Naive thymus-derived CD4-positive, alpha-beta T cell (primary cell): ENCODE results near the gene GMPR. TPM values are rescaled to one million over a fixed set of nuclear protein-coding genes. Genes with fewer than 3 reads are reported as not detected.
"Not testable (repeated sequence)": the region's sequence is repeated elsewhere in the genome, so short reads cannot be mapped to it uniquely, and the experiment has no call there.

ENCODE experiments used
- ATAC-seq: fragments of 150-1000 bp; cut with Tn5 transposase; 2 replicates; pipeline ENCODE4 v1.10.0; 2021; ENCODE audit warnings: mild to moderate bottlenecking, moderate library complexity
- CTCF ChIA-PET: fragments of 350-600 bp; sonication (Branson Sonifier 250); formaldehyde crosslinking; loops from one replicate; lab custom pipeline; 2021; ENCODE audit warnings: antibody characterized with exemption; lab: Charles Lee
- POLR2A ChIA-PET: fragments of 350-600 bp; sonication (Branson Sonifier 250); formaldehyde crosslinking; loops from one replicate; lab custom pipeline; 2021; ENCODE audit warnings: antibody characterized with exemption, inconsistent platforms; lab: Charles Lee
- DNase-seq, 9 donors: peaks; one replicate each; pipeline versions ENCODE4 v3.0.0 to v3.0.0-alpha.2; 2020 to 2022; ENCODE audit warnings: mixed read lengths in 1 of 9
- H3K27ac ChIP-seq: one replicate; pipeline ENCODE4 v1.7.0; 2013; ENCODE audit warnings: mild to moderate bottlenecking, low read depth, low read length, moderate library complexity
- H3K27me3 ChIP-seq, 2 donors: one replicate each; pipeline ENCODE4 v1.7.0; 2013; ENCODE audit warnings: low read length in 2 of 2, mild to moderate bottlenecking in 2 of 2, moderate library complexity in 2 of 2; ENCODE audit not compliant: control insufficient read depth in 2 of 2, insufficient read depth in 2 of 2
- H3K36me3 ChIP-seq, 3 experiments: 1 replicate in 2 of 3; 2 replicates in 1 of 3; pipeline ENCODE4 v1.7.0; 2013; ENCODE audit warnings: low read length in 3 of 3, mild to moderate bottlenecking in 3 of 3, moderate library complexity in 1 of 3; ENCODE audit not compliant: insufficient read depth in 3 of 3, control insufficient read depth in 2 of 3
- H3K4me1 ChIP-seq, 2 donors: one replicate each; pipeline ENCODE4 v1.7.0; 2013; ENCODE audit warnings: low read length in 2 of 2, mild to moderate bottlenecking in 2 of 2, moderate library complexity in 1 of 2; ENCODE audit not compliant: control insufficient read depth in 2 of 2, insufficient read depth in 2 of 2
- H3K4me3 ChIP-seq: 2 replicates; pipeline ENCODE4 v1.7.0; 2013; ENCODE audit warnings: mild to moderate bottlenecking, low read length
- H3K9me3 ChIP-seq, 3 experiments: 1 replicate in 2 of 3; 2 replicates in 1 of 3; pipeline ENCODE4 v1.7.0; 2013; ENCODE audit warnings: low read length in 3 of 3; ENCODE audit not compliant: control insufficient read depth in 2 of 3
- H3K27ac Mint-ChIP-seq, 9 donors: one replicate each; pipeline ENCODE4 v1.8.0; 2020 to 2022; ENCODE audit warnings: mixed read lengths in 9 of 9, mild to moderate bottlenecking in 8 of 9, moderate library complexity in 5 of 9, inconsistent platforms in 2 of 9
- H3K27me3 Mint-ChIP-seq, 5 donors: one replicate each; pipeline ENCODE4 v1.8.0; 2021 to 2022; ENCODE audit warnings: mixed read lengths in 5 of 5, mild to moderate bottlenecking in 1 of 5
- H3K36me3 Mint-ChIP-seq, 5 donors: one replicate each; pipeline ENCODE4 v1.8.0; 2020 to 2022; ENCODE audit warnings: mixed read lengths in 5 of 5, mild to moderate bottlenecking in 3 of 5, inconsistent platforms in 1 of 5
- H3K4me1 Mint-ChIP-seq, 7 donors: one replicate each; pipeline ENCODE4 v1.8.0; 2020 to 2022; ENCODE audit warnings: mixed read lengths in 7 of 7, mild to moderate bottlenecking in 3 of 7, inconsistent platforms in 1 of 7
- H3K4me3 Mint-ChIP-seq, 10 donors: one replicate each; pipeline ENCODE4 v1.8.0; 2020 to 2022; ENCODE audit warnings: mild to moderate bottlenecking in 10 of 10, mixed read lengths in 10 of 10, moderate library complexity in 6 of 10, inconsistent platforms in 2 of 10
- H3K9me3 Mint-ChIP-seq, 11 donors: one replicate each; pipeline ENCODE4 v1.8.0; 2020 to 2022; ENCODE audit warnings: mixed read lengths in 11 of 11, mild to moderate bottlenecking in 4 of 11, inconsistent platforms in 1 of 11, moderate library complexity in 1 of 11
- intact Hi-C, 2 donors: fragments of 100-400 bp; cut with micrococcal nuclease; formaldehyde crosslinking; loops; one replicate each; pipeline ENCODE4 v1.15.1; 2023
- polyA plus RNA-seq, 2 donors: library from polyadenylated mRNA; unstranded; fragments of 300-500 nt; fragmentation: Illumina TruSeq; gene quantifications; one replicate each; pipeline ENCODE4 v1.2.3, GENCODE V29; 2021
- total RNA-seq, 6 experiments: library from RNA in 5 of 6; stranded (reverse) in 5 of 6; gene quantifications; 1 replicate in 5 of 6; 2 replicates in 1 of 6; pipeline ENCODE4 v1.2.3 and lab custom pipeline; 2021 to 2026

Gene GMPR
- total and polyA plus RNA-seq, 7 experiments from 2014 or later, result 0.60 to 2.1 (median 0.93) TPM; not detected in 2

DNA sequence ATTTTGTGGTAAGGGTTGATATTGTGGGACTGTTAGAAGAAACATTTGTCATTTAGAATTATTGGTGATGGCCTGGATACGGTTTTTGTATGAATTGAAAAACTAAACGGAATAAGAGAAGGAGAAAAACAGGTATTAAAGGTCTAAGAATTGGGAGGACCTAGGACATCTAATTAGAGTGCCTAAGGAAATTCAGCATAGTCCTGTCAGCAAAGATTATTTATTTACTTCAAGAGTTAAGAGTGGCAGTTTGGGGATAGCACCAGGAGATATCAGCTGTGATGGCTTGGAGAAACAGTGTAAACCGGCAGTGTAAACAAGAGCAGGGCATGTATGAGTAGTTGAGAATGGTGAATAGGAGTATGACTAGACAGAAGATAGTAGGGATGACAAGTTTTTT lies 21.2 kb downstream of the GMPR start:
- H3K27me3 ChIP-seq, H3K4me1 Mint-ChIP-seq, H3K9me3 Mint-ChIP-seq, H3K36me3 Mint-ChIP-seq, H3K4me1 ChIP-seq, intact Hi-C loops, H3K27ac ChIP-seq, H3K36me3 ChIP-seq, CTCF ChIA-PET, ATAC-seq, DNase-seq, H3K4me3 Mint-ChIP-seq, POLR2A ChIA-PET, H3K9me3 ChIP-seq, H3K4me3 ChIP-seq: not testable (repeated sequence)
- Mint-ChIP-seq H3K27me3 (peaks cover 0 to 18% (median 0%) of the 10 kb centered on the region in 5 donors), H3K27ac (peak overlapping the region in 1 of 9 donors; percentile 65)

GRCh38 chr6:16260602-16261001 lies 22.2 kb downstream of the GMPR start:
- H3K36me3 Mint-ChIP-seq, H3K9me3 ChIP-seq, H3K4me3 ChIP-seq, DNase-seq, H3K36me3 ChIP-seq, H3K27me3 ChIP-seq, POLR2A ChIA-PET, H3K9me3 Mint-ChIP-seq, ATAC-seq, CTCF ChIA-PET, H3K4me1 ChIP-seq, intact Hi-C loops, H3K27ac ChIP-seq, H3K4me3 Mint-ChIP-seq, H3K4me1 Mint-ChIP-seq, H3K27ac Mint-ChIP-seq: not testable (repeated sequence)
- H3K27me3 Mint-ChIP-seq, result peaks cover 0 to 17% (median 0%) of the 10 kb centered on the region in 5 donors

- ATAC-seq, H3K9me3 Mint-ChIP-seq, CTCF ChIA-PET, H3K27ac ChIP-seq, H3K4me1 Mint-ChIP-seq, H3K36me3 Mint-ChIP-seq, DNase-seq, H3K4me3 Mint-ChIP-seq, H3K4me3 ChIP-seq, H3K27me3 ChIP-seq, H3K36me3 ChIP-seq, POLR2A ChIA-PET, H3K27ac Mint-ChIP-seq, H3K9me3 ChIP-seq, intact Hi-C loops, H3K4me1 ChIP-seq: not testable (repeated sequence)
- peaks cover 0 to 15% (median 0%) of the 10 kb centered on the region in 5 donors for H3K27me3 Mint-ChIP-seq
These were observed 24.4 kb downstream of the GMPR start for GRCh38 chr6:16262773-16263172.

GRCh38 chr6:16263464-16264099 lies 25.2 kb downstream of the GMPR start:
- POLR2A ChIA-PET, H3K9me3 Mint-ChIP-seq, H3K4me3 ChIP-seq, H3K36me3 Mint-ChIP-seq, DNase-seq, H3K4me3 Mint-ChIP-seq, H3K27ac Mint-ChIP-seq, H3K36me3 ChIP-seq, H3K4me1 Mint-ChIP-seq, H3K9me3 ChIP-seq, ATAC-seq, H3K27me3 ChIP-seq, H3K4me1 ChIP-seq, intact Hi-C loops, H3K27ac ChIP-seq, CTCF ChIA-PET: not testable (repeated sequence)
- H3K27me3 Mint-ChIP-seq, result peaks cover 0 to 13% (median 0%) of the 10 kb centered on the region in 5 donors

DNA sequence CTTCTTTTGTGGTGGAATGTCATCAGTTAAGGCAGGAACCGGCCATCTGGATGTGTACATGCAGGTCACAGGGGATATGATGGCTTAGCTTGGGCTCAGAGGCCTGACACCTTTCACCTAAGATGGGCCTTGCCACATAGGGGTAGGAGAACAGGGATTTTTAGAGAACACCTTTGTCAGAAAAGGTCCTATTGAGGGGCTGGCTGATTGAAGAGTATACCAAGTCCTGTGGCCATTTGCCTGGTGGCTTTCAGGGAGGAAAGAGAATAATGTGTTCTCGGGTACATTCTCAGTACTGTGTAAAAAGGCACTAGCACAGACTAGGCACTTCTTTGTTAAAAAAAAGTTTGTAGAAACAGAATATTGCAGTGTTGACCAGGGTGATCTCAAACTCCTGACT lies 26.4 kb downstream of the GMPR start:
- H3K36me3 Mint-ChIP-seq, result no peaks in the 10 kb centered on the region
- POLR2A ChIA-PET, result no interaction called here
- Histone ChIP-seq H3K27me3 (no peaks in the 10 kb centered on the region), H3K9me3 (no peaks in the 10 kb centered on the region), H3K27ac (no peak overlapping the region), H3K4me1 (no peaks in the 10 kb centered on the region), H3K4me3 (no peak overlapping the region), H3K36me3 (no peaks in the 10 kb centered on the region)
- H3K4me1 Mint-ChIP-seq, result no peaks in the 10 kb centered on the region
- no peak overlapping the region for H3K27ac Mint-ChIP-seq
- ATAC-seq (no peak), DNase-seq (no peak)
- no peak overlapping the region for H3K4me3 Mint-ChIP-seq
- intact Hi-C loops, result no loop called here
- CTCF ChIA-PET, result no interaction called here
- H3K27me3 Mint-ChIP-seq, result peaks cover 0 to 11% (median 0%) of the 10 kb centered on the region in 5 donors
- peaks cover 0 to under 1% (median 0%) of the 10 kb centered on the region in 11 donors for H3K9me3 Mint-ChIP-seq

- no peak overlapping the region for H3K4me3 Mint-ChIP-seq
- H3K27ac ChIP-seq, result no peak overlapping the region
- CTCF ChIA-PET, result no interaction called here
These were observed 27.3 kb downstream of the GMPR start for GRCh38 chr6:16265351-16266341.

More at GRCh38 chr6:16265351-16266341, 27.3 kb downstream of the GMPR start:
- DNase-seq, result no peak
- ATAC-seq, result no peak
- H3K4me3 ChIP-seq, result no peak overlapping the region
- no peaks in the 10 kb centered on the region for H3K36me3 ChIP-seq
- Mint-ChIP-seq H3K9me3 (peaks cover 0 to 2% (median 0%) of the 10 kb centered on the region in 11 donors), H3K27me3 (peaks cover 0 to 11% (median 0%) of the 10 kb centered on the region in 5 donors), H3K36me3 (no peaks in the 10 kb centered on the region), H3K4me1 (no peaks in the 10 kb centered on the region), H3K27ac (no peak overlapping the region)
- H3K27me3 ChIP-seq, result no peaks in the 10 kb centered on the region
- no peaks in the 10 kb centered on the region for H3K9me3 ChIP-seq
- intact Hi-C loops, result no loop called here
- no peaks in the 10 kb centered on the region for H3K4me1 ChIP-seq
- POLR2A ChIA-PET, result no interaction called here
